Gastrocnemius medialis (tissue), 4 donors: ENCODE data around the gene ADCY5. TPM values are rescaled to one million over a fixed set of nuclear protein-coding genes. Genes with fewer than 3 reads are reported as not detected.

Experiments
- ATAC-seq, 2 donors: fragments of 150-250 bp; one replicate each; pipeline ENCODE4 v1.9.1; 2016
- DNase-seq, 2 donors: peaks; one replicate each; pipeline ENCODE4 v3.0.0-alpha.2; 2019
- H3K27ac ChIP-seq, 4 donors: fragments of 200-600 bp; sonication (generic); 1 replicate in 1 of 4; 2 replicates in 3 of 4; pipeline ENCODE4 v1.5.1; 2016 to 2018; ENCODE audit warnings: mild to moderate bottlenecking in 2 of 4, moderate library complexity in 1 of 4
- H3K27me3 ChIP-seq, 3 donors: fragments of 200-600 bp; sonication (generic) in 2 of 3; 1 replicate in 1 of 3; 2 replicates in 2 of 3; pipeline versions ENCODE4 v1.5.1 to v1.6.0; 2016 to 2019; ENCODE audit warnings: mild to moderate bottlenecking in 1 of 3, moderate library complexity in 1 of 3
- H3K36me3 ChIP-seq, 2 donors: fragments of 200-600 bp; sonication (generic) in 1 of 2; one replicate each; pipeline ENCODE4 v1.5.1; 2017 to 2018
- H3K4me1 ChIP-seq, 2 donors: fragments of 200-600 bp; sonication (generic) in 1 of 2; one replicate each; pipeline ENCODE4 v1.5.1; 2016 to 2017; ENCODE audit warnings: mild to moderate bottlenecking in 2 of 2
- H3K4me3 ChIP-seq, 4 donors: fragments of 200-600 bp; sonication (generic) in 3 of 4; 1 replicate in 1 of 4; 2 replicates in 3 of 4; pipeline ENCODE4 v1.5.1; 2016 to 2019; ENCODE audit warnings: mild to moderate bottlenecking in 2 of 4
- H3K9me3 ChIP-seq, 3 donors: fragments of 200-600 bp; sonication (generic) in 2 of 3; 1 replicate in 1 of 3; 2 replicates in 2 of 3; pipeline ENCODE4 v1.5.1; 2016 to 2019
- POLR2A ChIP-seq, 2 donors: fragments of 450-650 bp; IDR thresholded peaks; one replicate each; pipeline ENCODE4 v1.6.1; 2017; ENCODE audit warnings: antibody characterized with exemption in 2 of 2, mild to moderate bottlenecking in 2 of 2, moderate library complexity in 2 of 2
- in situ Hi-C, 4 donors: fragments of 200-750 bp; cut with MboI; loops; one replicate each; pipeline versions ENCODE4 v1.15.0 to v1.8.0; 2017; ENCODE audit warnings: low sequenced_read_pairs in 4 of 4
- intact Hi-C: fragments of 100-400 bp; cut with DNase I; formaldehyde crosslinking; loops from one replicate; pipeline ENCODE4 v1.15.1; 2023; ENCODE audit warnings: low total_unique reads
- total RNA-seq, 4 donors: library from RNA; depleted of rRNA; stranded (reverse); fragments of >200 nt; gene quantifications; one replicate each; pipeline versions ENCODE4 v1.1.0 to v1.2.3, GENCODE V29; 2016
- TF ChIP-seq, protein P1 (sequence below), 5 experiments: fragments of 450-650 bp in 3 of 5; fragments of 200-600 bp in 2 of 5; sonication (generic) in 2 of 5; IDR thresholded peaks in 4 of 5; conservative IDR thresholded peaks in 1 of 5; 1 replicate in 4 of 5; 2 replicates in 1 of 5; pipeline ENCODE4 v1.5.1; 2016 to 2019; ENCODE audit warnings: antibody characterized with exemption in 5 of 5, mild to moderate bottlenecking in 3 of 5, moderate library complexity in 3 of 5

ADCY5 gene
- total RNA-seq, 4 donors from 2014 or later = 1.0 to 6.4 (median 4.3) TPM

DNA sequence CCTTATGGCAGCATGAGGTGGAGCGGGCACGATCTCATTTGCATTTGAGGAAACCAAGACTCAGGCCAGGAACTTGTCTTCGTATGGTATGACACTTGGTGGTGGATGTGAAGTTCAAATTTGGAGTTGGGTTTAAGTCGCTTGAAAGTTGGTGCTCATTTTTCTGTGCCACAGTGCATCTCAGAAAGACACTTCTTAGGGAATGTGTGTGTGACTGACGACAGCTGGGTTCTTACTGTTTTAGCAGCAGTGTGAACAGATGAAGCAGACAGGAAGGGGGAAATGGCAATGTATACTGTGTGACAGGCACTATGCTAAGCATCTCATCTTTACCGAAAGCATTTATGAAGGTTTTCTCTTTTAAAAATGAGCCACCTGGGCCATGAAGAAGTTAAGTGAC, 171.8 kb downstream of the ADCY5 start:
- no peak for TF ChIP-seq POLR2A (IDR thresholded peaks at IDR 0.05)
- TF ChIP-seq, protein P1, sequence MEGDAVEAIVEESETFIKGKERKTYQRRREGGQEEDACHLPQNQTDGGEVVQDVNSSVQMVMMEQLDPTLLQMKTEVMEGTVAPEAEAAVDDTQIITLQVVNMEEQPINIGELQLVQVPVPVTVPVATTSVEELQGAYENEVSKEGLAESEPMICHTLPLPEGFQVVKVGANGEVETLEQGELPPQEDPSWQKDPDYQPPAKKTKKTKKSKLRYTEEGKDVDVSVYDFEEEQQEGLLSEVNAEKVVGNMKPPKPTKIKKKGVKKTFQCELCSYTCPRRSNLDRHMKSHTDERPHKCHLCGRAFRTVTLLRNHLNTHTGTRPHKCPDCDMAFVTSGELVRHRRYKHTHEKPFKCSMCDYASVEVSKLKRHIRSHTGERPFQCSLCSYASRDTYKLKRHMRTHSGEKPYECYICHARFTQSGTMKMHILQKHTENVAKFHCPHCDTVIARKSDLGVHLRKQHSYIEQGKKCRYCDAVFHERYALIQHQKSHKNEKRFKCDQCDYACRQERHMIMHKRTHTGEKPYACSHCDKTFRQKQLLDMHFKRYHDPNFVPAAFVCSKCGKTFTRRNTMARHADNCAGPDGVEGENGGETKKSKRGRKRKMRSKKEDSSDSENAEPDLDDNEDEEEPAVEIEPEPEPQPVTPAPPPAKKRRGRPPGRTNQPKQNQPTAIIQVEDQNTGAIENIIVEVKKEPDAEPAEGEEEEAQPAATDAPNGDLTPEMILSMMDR (IDR thresholded peaks at IDR 0.05 in 4 of 5, conservative IDR thresholded peaks at IDR 0.05 in 1 of 5) = no peak

DNA sequence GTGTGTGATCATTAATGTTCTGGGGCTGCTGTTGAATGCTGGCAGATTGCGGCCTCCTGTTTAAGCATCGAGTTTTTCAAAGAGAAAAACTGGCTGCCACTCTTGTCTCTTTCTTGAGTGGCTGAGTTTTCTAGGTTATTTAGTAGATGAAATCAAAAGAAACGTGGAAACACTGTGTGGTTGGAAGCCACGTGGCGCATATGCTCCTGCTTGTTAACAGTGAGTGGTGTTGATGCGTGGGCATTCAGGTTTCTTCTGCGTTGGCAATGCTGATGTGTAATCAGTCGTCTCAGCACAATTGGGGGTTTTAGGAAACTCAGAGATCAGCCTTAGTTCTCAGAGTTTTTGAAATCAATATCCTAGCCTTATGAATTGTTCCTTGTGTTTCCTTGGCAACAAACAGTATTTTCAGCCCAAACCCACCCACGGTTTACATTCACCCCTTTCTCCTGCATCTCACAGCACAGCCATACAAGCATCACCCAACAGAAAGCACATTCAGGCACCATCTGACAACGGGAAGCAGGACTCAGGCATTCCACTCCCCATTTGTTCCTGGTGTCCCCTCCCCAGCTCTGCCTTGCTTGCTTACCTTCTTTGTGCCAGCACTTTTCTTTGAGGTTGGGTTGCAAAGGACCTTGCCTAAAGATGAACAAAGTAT, 172.4 kb downstream of the ADCY5 start:
- ATAC-seq = no peak
- in situ Hi-C loops = no loop called here

More for the DNA sequence above, 171.8 kb downstream of the ADCY5 start:
- Histone ChIP-seq H3K9me3 (no peaks in the 10 kb centered on the region), H3K4me1 (peaks cover 0 to 5% of the 10 kb centered on the region in 2 donors), H3K27ac (no peak overlapping the region), H3K36me3 (no peaks in the 10 kb centered on the region), H3K27me3 (no peaks in the 10 kb centered on the region), H3K4me3 (no peak overlapping the region)
- DNase-seq (no peak), ATAC-seq (no peak)
- in situ Hi-C loops = no loop called here
- intact Hi-C loops = no loop called here

DNA sequence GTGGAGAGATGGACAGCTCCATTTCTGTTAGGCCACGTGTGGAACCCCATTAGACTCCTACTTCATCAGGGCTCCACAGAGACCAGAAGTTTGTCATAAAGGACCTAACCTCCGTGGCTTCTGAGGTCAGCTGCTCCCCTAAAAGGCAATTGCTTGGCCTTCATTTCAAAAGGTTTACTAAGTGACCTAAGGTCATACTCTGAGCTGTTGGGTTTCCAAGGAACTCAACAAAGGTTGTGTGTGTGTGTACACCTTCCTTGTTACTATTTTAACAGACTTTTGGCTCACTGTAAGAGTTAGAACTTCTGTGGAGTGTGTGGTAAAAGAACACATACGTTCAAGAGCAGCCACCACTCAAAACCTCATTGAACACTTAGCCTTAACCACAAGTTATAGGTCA, 173.2 kb downstream of the ADCY5 start:
- H3K4me3 ChIP-seq = no peak overlapping the region
- no peak for ATAC-seq
- no peaks in the 10 kb centered on the region for H3K36me3 ChIP-seq
- DNase-seq = no peak
- intact Hi-C loops (no loop called here), in situ Hi-C loops (no loop called here)
- H3K27me3 ChIP-seq = no peaks in the 10 kb centered on the region
- no peak overlapping the region for H3K27ac ChIP-seq
- no peaks in the 10 kb centered on the region for H3K9me3 ChIP-seq
- TF ChIP-seq, protein P1 (IDR thresholded peaks at IDR 0.05 in 4 of 5, conservative IDR thresholded peaks at IDR 0.05 in 1 of 5) = no peak
- no peak for TF ChIP-seq POLR2A (IDR thresholded peaks at IDR 0.05)
- H3K4me1 ChIP-seq = peaks cover 9 to 15% of the 10 kb centered on the region in 2 donors

More for the DNA sequence above, 172.4 kb downstream of the ADCY5 start:
- intact Hi-C loops = no loop called here
- Histone ChIP-seq H3K27me3 (no peaks in the 10 kb centered on the region), H3K9me3 (no peaks in the 10 kb centered on the region), H3K27ac (no peak overlapping the region), H3K4me3 (no peak overlapping the region), H3K36me3 (no peaks in the 10 kb centered on the region), H3K4me1 (peaks cover 6 to 11% of the 10 kb centered on the region in 2 donors)
- no peak for DNase-seq
- TF ChIP-seq POLR2A (IDR thresholded peaks at IDR 0.05) = no peak
- TF ChIP-seq, protein P1 (IDR thresholded peaks at IDR 0.05 in 4 of 5, conservative IDR thresholded peaks at IDR 0.05 in 1 of 5) = no peak

DNA sequence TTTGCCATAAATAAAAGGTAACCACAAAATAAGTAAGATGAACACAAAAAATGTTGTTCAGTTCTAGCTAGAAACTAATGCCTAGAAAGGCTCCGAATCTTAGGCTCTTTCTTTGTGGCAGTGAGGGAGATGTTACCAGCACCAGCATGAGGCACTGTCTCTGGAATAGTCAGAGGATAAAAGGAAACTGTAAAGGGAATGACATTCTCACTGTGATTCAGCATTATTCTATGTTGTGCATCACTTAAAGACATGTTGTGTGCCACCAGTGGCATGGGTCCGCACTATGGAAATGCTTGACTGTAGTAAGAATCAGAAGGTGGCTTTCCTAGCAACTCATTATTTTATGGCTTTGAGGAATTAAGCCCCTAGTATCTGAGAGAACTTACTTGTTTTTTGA, 176.3 kb downstream of the ADCY5 start:
- H3K27me3 ChIP-seq = no peaks in the 10 kb centered on the region
- H3K36me3 ChIP-seq = no peaks in the 10 kb centered on the region
- in situ Hi-C loops (loop anchor here in 2 of 4 donors (25.0 kb wide), 1 partner anchor 335 kb away; no protein-coding TSS in a partner anchor), intact Hi-C loops (no loop called here)
- no peak for ATAC-seq
- H3K9me3 ChIP-seq = no peaks in the 10 kb centered on the region
- peaks cover 9 to 15% of the 10 kb centered on the region in 2 donors for H3K4me1 ChIP-seq
- no peak overlapping the region for H3K27ac ChIP-seq
- no peak overlapping the region for H3K4me3 ChIP-seq
- no peak for DNase-seq
- TF ChIP-seq, protein P1 (IDR thresholded peaks at IDR 0.05 in 4 of 5, conservative IDR thresholded peaks at IDR 0.05 in 1 of 5) = no peak
- TF ChIP-seq POLR2A (IDR thresholded peaks at IDR 0.05) = no peak
